Skeletal muscle satellite cell (primary cell): Measurements from ENCODE around the gene MPV17L.
"Not testable (repeated sequence)": the region's sequence is repeated elsewhere in the genome, so short reads cannot be mapped to it uniquely, and the experiment has no call there.

Source experiments
- H3K27me3 ChIP-seq: 2 replicates; pipeline ENCODE4 v1.7.0; 2013; ENCODE audit warnings: low read length; ENCODE audit not compliant: control insufficient read depth, insufficient read depth
- H3K36me3 ChIP-seq: 2 replicates; pipeline ENCODE4 v1.7.0; 2013; ENCODE audit warnings: mild to moderate bottlenecking, control low read depth, low read length; ENCODE audit not compliant: insufficient read depth
- H3K4me1 ChIP-seq: 2 replicates; pipeline ENCODE4 v1.7.0; 2013; ENCODE audit warnings: low read length; ENCODE audit not compliant: control insufficient read depth, insufficient read depth
- H3K4me2 ChIP-seq: 2 replicates; pipeline ENCODE4 v1.7.0; 2013; ENCODE audit warnings: mild to moderate bottlenecking, low read length
- H3K4me3 ChIP-seq: 2 replicates; pipeline ENCODE4 v1.7.0; 2013; ENCODE audit warnings: low read length
- H3K9ac ChIP-seq: 2 replicates; pipeline ENCODE4 v1.7.0; 2013; ENCODE audit warnings: mild to moderate bottlenecking, low read depth, low read length, moderate library complexity
- H3K9me3 ChIP-seq: replicated peaks from 2 replicates; pipeline ENCODE4 v1.7.0; 2013; ENCODE audit warnings: mild to moderate bottlenecking, control low read depth, low read length

MPV17L gene

GRCh38 chr16:15439102-15439501 is 43.5 kb downstream of the MPV17L start:
- H3K4me1 ChIP-seq: peaks cover 46% of the 10 kb centered on the region

GRCh38 chr16:15439521-15439920 is 44.0 kb downstream of the MPV17L start:
- Histone ChIP-seq H3K36me3 (no peaks in the 10 kb centered on the region), H3K9ac (peak overlapping the region; percentile 41), H3K4me2 (peak overlapping the region; percentile 65), H3K9me3 (no peaks in the 10 kb centered on the region), H3K4me1 (peaks cover 45% of the 10 kb centered on the region), H3K27me3 (no peaks in the 10 kb centered on the region), H3K4me3 (no peak overlapping the region)

More at GRCh38 chr16:15439102-15439501, 43.5 kb downstream of the MPV17L start:
- Histone ChIP-seq H3K4me3 (no peak overlapping the region), H3K9me3 (no peaks in the 10 kb centered on the region), H3K9ac (no peak overlapping the region), H3K27me3 (no peaks in the 10 kb centered on the region), H3K4me2 (no peak overlapping the region), H3K36me3 (no peaks in the 10 kb centered on the region)

- Histone ChIP-seq H3K4me3 (peak overlapping the region; percentile 39), H3K27me3 (no peaks in the 10 kb centered on the region), H3K4me2 (peak overlapping the region; percentile 75), H3K9ac (peak overlapping the region; percentile 63), H3K4me1 (peaks cover 37% of the 10 kb centered on the region), H3K9me3 (no peaks in the 10 kb centered on the region), H3K36me3 (no peaks in the 10 kb centered on the region)
These were observed 45.3 kb downstream of the MPV17L start for GRCh38 chr16:15440852-15441251.

GRCh38 chr16:15442140-15442539 is 46.6 kb downstream of the MPV17L start:
- Histone ChIP-seq H3K4me1 (peaks cover 37% of the 10 kb centered on the region), H3K4me2 (peak overlapping the region; percentile 6)
- not testable (repeated sequence) for H3K9ac ChIP-seq, H3K4me3 ChIP-seq, H3K36me3 ChIP-seq, H3K27me3 ChIP-seq, H3K9me3 ChIP-seq

GRCh38 chr16:15443753-15444152 is 48.2 kb downstream of the MPV17L start:
- Histone ChIP-seq H3K36me3 (no peaks in the 10 kb centered on the region), H3K9me3 (no peaks in the 10 kb centered on the region), H3K4me2 (no peak overlapping the region), H3K9ac (no peak overlapping the region), H3K4me1 (peaks cover 37% of the 10 kb centered on the region), H3K4me3 (no peak overlapping the region), H3K27me3 (no peaks in the 10 kb centered on the region)

GRCh38 chr16:15444264-15444663 is 48.7 kb downstream of the MPV17L start:
- Histone ChIP-seq H3K9ac (no peak overlapping the region), H3K4me3 (no peak overlapping the region), H3K4me2 (no peak overlapping the region), H3K4me1 (peaks cover 34% of the 10 kb centered on the region), H3K9me3 (no peaks in the 10 kb centered on the region), H3K27me3 (no peaks in the 10 kb centered on the region), H3K36me3 (no peaks in the 10 kb centered on the region)

GRCh38 chr16:15445450-15445849 is 49.9 kb downstream of the MPV17L start:
- H3K4me3 ChIP-seq: no peak overlapping the region
- no peak overlapping the region for H3K9ac ChIP-seq
- H3K9me3 ChIP-seq: no peaks in the 10 kb centered on the region
- H3K36me3 ChIP-seq: no peaks in the 10 kb centered on the region
- no peaks in the 10 kb centered on the region for H3K27me3 ChIP-seq
- H3K4me1 ChIP-seq: peaks cover 24% of the 10 kb centered on the region
- no peak overlapping the region for H3K4me2 ChIP-seq

GRCh38 chr16:15446901-15447300 is 51.3 kb downstream of the MPV17L start:
- H3K36me3 ChIP-seq: no peaks in the 10 kb centered on the region
- peaks cover 10% of the 10 kb centered on the region for H3K4me1 ChIP-seq
- H3K9ac ChIP-seq: no peak overlapping the region
- no peaks in the 10 kb centered on the region for H3K27me3 ChIP-seq
- no peak overlapping the region for H3K4me3 ChIP-seq
- H3K9me3 ChIP-seq: no peaks in the 10 kb centered on the region
- H3K4me2 ChIP-seq: no peak overlapping the region

GRCh38 chr16:15450624-15451023 is 55.1 kb downstream of the MPV17L start:
- Histone ChIP-seq H3K36me3 (no peaks in the 10 kb centered on the region), H3K4me3 (no peak overlapping the region), H3K4me1 (no peaks in the 10 kb centered on the region), H3K4me2 (no peak overlapping the region), H3K9me3 (no peaks in the 10 kb centered on the region), H3K27me3 (no peaks in the 10 kb centered on the region), H3K9ac (no peak overlapping the region)

GRCh38 chr16:15451098-15451731 is 55.7 kb downstream of the MPV17L start:
- Histone ChIP-seq H3K4me1 (no peaks in the 10 kb centered on the region), H3K4me2 (no peak overlapping the region), H3K4me3 (no peak overlapping the region), H3K27me3 (no peaks in the 10 kb centered on the region), H3K9ac (no peak overlapping the region), H3K36me3 (no peaks in the 10 kb centered on the region), H3K9me3 (no peaks in the 10 kb centered on the region)

- no peaks in the 10 kb centered on the region for H3K36me3 ChIP-seq
- no peak overlapping the region for H3K9ac ChIP-seq
- H3K4me2 ChIP-seq: no peak overlapping the region
- no peaks in the 10 kb centered on the region for H3K27me3 ChIP-seq
- no peaks in the 10 kb centered on the region for H3K4me1 ChIP-seq
- no peak overlapping the region for H3K4me3 ChIP-seq
- no peaks in the 10 kb centered on the region for H3K9me3 ChIP-seq
These were observed 56.8 kb downstream of the MPV17L start for GRCh38 chr16:15452246-15452855.

- not testable (repeated sequence) for H3K4me2 ChIP-seq, H3K4me3 ChIP-seq, H3K36me3 ChIP-seq, H3K4me1 ChIP-seq, H3K27me3 ChIP-seq, H3K9me3 ChIP-seq, H3K9ac ChIP-seq
These were observed 57.7 kb downstream of the MPV17L start for GRCh38 chr16:15453296-15453695.
